ENCODE results near the gene URB2.
"Not testable (repeated sequence)": the region's sequence is repeated elsewhere in the genome, so short reads cannot be mapped to it uniquely, and the experiment has no call there.

Gene URB2

DNA sequence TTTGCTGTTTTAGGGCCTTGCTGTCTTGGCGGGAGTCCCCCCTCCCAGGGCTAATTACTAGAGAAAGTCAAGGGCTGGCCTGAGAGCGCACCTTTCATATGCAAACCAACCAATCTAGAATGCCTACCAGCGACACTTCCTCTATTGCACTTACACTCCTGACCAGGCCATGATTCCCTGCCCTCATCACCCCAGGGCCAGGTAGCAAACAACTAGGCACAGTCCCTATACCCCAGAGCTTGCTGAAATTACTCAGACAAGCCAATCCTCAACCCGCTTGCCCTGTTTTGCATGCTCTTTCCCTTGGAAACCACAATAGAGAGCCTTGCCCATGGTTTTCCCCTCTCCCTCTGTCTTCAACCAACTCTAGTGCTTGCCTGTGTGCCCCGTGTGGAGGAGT is 70.3 kb downstream of the URB2 start:
- DNase-seq: no peak

DNA sequence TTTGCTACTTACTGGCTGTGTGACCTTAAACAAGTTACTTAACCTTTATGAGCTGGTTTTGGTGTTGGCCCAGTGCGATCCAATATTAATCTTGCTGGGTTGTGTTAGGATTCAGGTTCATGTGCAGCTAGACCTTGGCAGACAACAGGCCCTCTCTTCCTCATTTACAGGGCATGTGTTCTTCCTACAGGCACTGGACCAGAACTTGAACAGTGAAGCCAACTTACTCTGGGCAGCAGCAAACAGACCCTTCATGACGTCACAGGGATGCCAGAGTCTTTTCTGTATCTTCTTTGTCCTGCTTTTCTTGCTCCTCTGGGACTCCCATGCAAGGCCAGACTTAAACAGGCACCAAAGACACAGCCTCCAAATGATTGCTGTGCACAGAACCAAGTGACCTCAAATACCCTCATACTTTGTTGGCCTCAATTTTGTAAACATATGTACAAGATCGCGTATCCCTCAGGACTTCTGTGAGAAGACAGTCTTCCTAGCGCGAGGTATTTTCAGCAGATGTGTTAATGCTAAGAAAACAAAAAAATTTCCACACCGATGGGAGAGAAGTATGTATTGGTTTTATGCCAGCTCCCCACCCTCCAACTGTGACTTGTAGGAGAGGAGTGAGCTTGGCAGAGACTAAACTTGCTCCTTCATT is 73.7 kb downstream of the URB2 start:
- no peak for DNase-seq

DNA sequence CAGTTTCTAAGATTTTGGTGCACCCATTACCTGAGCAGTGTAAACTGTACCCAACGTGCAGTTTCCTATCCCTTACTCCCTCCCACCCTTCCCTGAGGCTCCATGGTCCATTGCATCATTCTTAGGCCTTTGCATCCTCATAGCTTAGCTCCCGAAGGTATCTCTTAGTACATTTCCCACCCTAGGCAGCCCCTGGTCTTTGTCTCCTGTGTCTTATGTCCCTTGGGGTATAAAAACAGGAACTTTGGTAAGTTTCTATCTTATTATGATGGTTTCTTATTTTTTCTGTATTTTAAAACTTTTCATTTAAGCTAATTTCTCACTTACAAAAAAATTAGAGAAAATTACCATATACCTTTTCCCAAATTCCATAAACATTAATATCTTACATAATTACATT is 78.1 kb downstream of the URB2 start:
- DNase-seq: no peak

DNA sequence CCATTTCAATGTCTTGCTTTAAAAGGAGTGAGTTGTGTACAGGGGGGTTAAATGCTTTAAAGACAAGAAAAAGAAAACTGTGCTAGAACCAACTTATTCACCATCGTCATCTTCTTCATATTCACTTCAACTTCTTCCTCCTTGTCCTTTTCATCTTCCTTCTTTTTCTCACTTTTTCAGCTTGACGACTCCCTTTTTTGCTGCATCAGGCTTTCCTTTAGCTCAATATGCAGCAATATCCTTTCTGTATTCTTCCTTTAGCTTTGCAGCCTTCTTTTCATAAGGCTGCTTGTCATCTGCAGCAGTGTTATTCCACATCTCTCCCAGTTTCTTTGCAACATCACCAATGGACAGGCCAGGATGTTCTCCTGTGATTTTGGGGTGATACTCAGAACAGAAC is 79.1 kb downstream of the URB2 start:
- DNase-seq: not testable (repeated sequence)

DNA sequence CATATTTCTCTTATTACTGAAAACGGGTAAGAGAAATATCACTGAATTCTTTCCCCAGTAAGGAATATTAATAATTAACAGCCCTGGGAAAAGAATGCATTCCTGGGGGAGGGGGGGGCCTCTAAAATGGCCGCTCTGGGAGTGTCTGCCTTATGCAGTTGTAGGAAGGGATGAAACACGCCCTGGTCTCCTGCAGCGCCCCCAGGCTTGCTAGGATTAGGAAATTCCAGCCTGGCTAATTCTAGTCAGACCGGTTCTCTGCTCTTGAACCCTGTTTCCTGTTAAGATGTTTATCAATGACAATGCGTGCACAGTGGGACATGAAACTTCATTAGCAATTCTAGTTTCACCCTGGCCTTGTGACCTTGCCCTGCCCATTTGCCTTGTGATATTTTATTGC is 81.1 kb downstream of the URB2 start:
- DNase-seq: not testable (repeated sequence)

DNA sequence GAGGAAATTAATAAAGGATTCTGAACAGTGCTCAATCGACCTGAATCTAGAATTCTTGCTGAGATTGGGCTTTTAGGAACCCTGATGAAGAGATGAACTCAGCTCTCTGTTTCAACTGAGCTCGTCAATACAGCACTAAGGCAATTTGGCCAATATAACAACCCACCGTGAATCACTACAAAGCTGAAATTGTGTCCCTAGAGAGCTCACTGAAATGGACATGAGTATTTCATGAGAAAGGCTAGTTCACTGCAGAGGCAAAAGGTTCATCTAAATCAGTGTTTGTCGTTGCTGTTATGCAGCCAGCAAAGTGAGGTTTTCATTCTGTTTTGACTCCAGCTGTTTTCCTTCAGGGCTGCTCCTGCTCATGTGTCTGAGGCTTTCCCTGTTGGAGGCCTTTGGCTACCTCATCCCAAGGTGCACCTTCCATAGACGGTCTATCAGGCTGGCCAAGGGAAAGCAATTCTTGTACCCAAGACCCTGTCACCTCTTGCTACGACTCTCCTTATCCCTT is 83.5 kb downstream of the URB2 start:
- no peak for DNase-seq

Data from cerebellar nuclear complex (tissue), 1 donor.